HEK293 (cell line): Measurements from ENCODE around the gene CDC20.

Experiments used
- ATF2 ChIP-seq: fragments of 450-650 bp; formaldehyde crosslinking; IDR thresholded peaks from 2 replicates; pipeline ENCODE4 v1.5.1; 2016; ENCODE audit warnings: missing biosample characterization, missing genetic modification characterization, low read depth
- FEZF1 ChIP-seq: fragments of 450-650 bp; formaldehyde crosslinking; IDR thresholded peaks from 2 replicates; pipeline ENCODE4 v1.5.1; 2016; ENCODE audit warnings: missing biosample characterization, missing genetic modification characterization
- GFI1B ChIP-seq: fragments of 450-650 bp; formaldehyde crosslinking; IDR thresholded peaks from 2 replicates; pipeline ENCODE4 v1.5.1; 2016; ENCODE audit warnings: missing biosample characterization, missing genetic modification characterization
- GLIS2 ChIP-seq: fragments of 450-650 bp; formaldehyde crosslinking; IDR thresholded peaks from 2 replicates; pipeline ENCODE4 v1.5.1; 2016; ENCODE audit warnings: missing biosample characterization, missing genetic modification characterization
- HOXC10 ChIP-seq: sonication (generic); formaldehyde crosslinking; IDR thresholded peaks from 2 replicates; pipeline ENCODE4 v1.8.1; 2023; ENCODE audit warnings: mild to moderate bottlenecking, missing genetic modification reagents
- SCRT1 ChIP-seq: fragments of 450-650 bp; formaldehyde crosslinking; IDR thresholded peaks from 2 replicates; pipeline ENCODE4 v1.5.1; 2016; ENCODE audit warnings: missing biosample characterization, missing genetic modification characterization, borderline replicate concordance
- SETDB1 ChIP-seq: IDR thresholded peaks from one replicate; pipeline ENCODE4 v1.6.1; 2017; ENCODE audit warnings: mild to moderate bottlenecking, low read length, moderate library complexity, mixed read lengths; ENCODE audit not compliant: insufficient read length
- SP3 ChIP-seq: fragments of 450-650 bp; formaldehyde crosslinking; IDR thresholded peaks from 2 replicates; pipeline ENCODE4 v1.5.1; 2016; ENCODE audit warnings: missing biosample characterization, missing genetic modification characterization
- TCF7L2 ChIP-seq: IDR thresholded peaks from 2 replicates; pipeline ENCODE4 v1.6.1; 2011; ENCODE audit warnings: low read depth, mild to moderate bottlenecking, inconsistent platforms, low read length, moderate library complexity, borderline replicate concordance
- YY2 ChIP-seq: fragments of 450-650 bp; formaldehyde crosslinking; IDR thresholded peaks from 2 replicates; pipeline ENCODE4 v1.5.1; 2016; ENCODE audit warnings: missing biosample characterization, missing genetic modification characterization
- ZBTB1 ChIP-seq: fragments of 450-650 bp; formaldehyde crosslinking; IDR thresholded peaks from 2 replicates; pipeline ENCODE4 v1.5.1; 2016; ENCODE audit warnings: missing biosample characterization, missing genetic modification characterization
- ZBTB10 ChIP-seq: fragments of 450-650 bp; formaldehyde crosslinking; IDR thresholded peaks from 2 replicates; pipeline ENCODE4 v1.5.1; 2016; ENCODE audit warnings: missing biosample characterization, missing genetic modification characterization
- ZBTB8A ChIP-seq: fragments of 450-650 bp; formaldehyde crosslinking; IDR thresholded peaks from 2 replicates; pipeline ENCODE4 v1.5.1; 2016; ENCODE audit warnings: missing biosample characterization, missing genetic modification characterization
- ZEB2 ChIP-seq: fragments of 450-650 bp; formaldehyde crosslinking; IDR thresholded peaks from 2 replicates; pipeline ENCODE4 v1.5.1; 2016; ENCODE audit warnings: missing biosample characterization, missing genetic modification characterization
- ZNF132 ChIP-seq: fragments of 450-650 bp; formaldehyde crosslinking; IDR thresholded peaks from 2 replicates; pipeline ENCODE4 v1.5.1; 2017; ENCODE audit warnings: missing biosample characterization, missing genetic modification characterization, borderline replicate concordance
- ZNF146 ChIP-seq: fragments of 450-650 bp; formaldehyde crosslinking; IDR thresholded peaks from 2 replicates; pipeline ENCODE4 v1.5.1; 2016; ENCODE audit warnings: missing biosample characterization, missing genetic modification characterization
- ZNF148 ChIP-seq: fragments of 450-650 bp; formaldehyde crosslinking; IDR thresholded peaks from 2 replicates; pipeline ENCODE4 v1.5.0; 2017; ENCODE audit warnings: missing biosample characterization, missing genetic modification characterization, borderline replicate concordance
- ZNF16 ChIP-seq: fragments of 450-650 bp; formaldehyde crosslinking; IDR thresholded peaks from 2 replicates; pipeline ENCODE4 v1.5.1; 2016; ENCODE audit warnings: low read depth, missing biosample characterization, missing genetic modification characterization
- ZNF248 ChIP-seq: fragments of 450-650 bp; formaldehyde crosslinking; IDR thresholded peaks from 2 replicates; pipeline ENCODE4 v1.5.1; 2017; ENCODE audit warnings: missing biosample characterization, missing genetic modification characterization
- ZNF530 ChIP-seq: fragments of 450-650 bp; formaldehyde crosslinking; IDR thresholded peaks from 2 replicates; pipeline ENCODE4 v1.5.1; 2016; ENCODE audit warnings: low read depth, missing biosample characterization, missing genetic modification characterization
- ZNF664 ChIP-seq: fragments of 450-650 bp; formaldehyde crosslinking; IDR thresholded peaks from 2 replicates; pipeline ENCODE4 v1.5.1; 2016; ENCODE audit warnings: missing biosample characterization, missing genetic modification characterization
- ZNF792 ChIP-seq: fragments of 450-650 bp; formaldehyde crosslinking; IDR thresholded peaks from 2 replicates; pipeline ENCODE4 v1.5.1; 2016; ENCODE audit warnings: missing biosample characterization, missing genetic modification characterization
- ZSCAN23 ChIP-seq: fragments of 450-650 bp; formaldehyde crosslinking; IDR thresholded peaks from 2 replicates; pipeline ENCODE4 v1.5.1; 2016; ENCODE audit warnings: missing biosample characterization, missing genetic modification characterization
- ZSCAN4 ChIP-seq: fragments of 450-650 bp; formaldehyde crosslinking; IDR thresholded peaks from 2 replicates; pipeline ENCODE4 v1.5.1; 2017; ENCODE audit warnings: missing biosample characterization, missing genetic modification characterization
- TF ChIP-seq, protein P1 (sequence below): fragments of 450-650 bp; formaldehyde crosslinking; IDR thresholded peaks from 2 replicates; pipeline ENCODE4 v1.5.1; 2016; ENCODE audit warnings: missing biosample characterization, missing genetic modification characterization
- TF ChIP-seq, protein P2 (sequence below): sonication (generic); formaldehyde crosslinking; IDR thresholded peaks from 2 replicates; pipeline ENCODE4 v1.8.1; 2022; ENCODE audit warnings: mild to moderate bottlenecking, moderate library complexity, missing genetic modification reagents

Gene CDC20

GRCh38 chr1:43358746-43359693 is at the start of gene CDC20 (continued):
- 0 out of 2 replicates have a peak, but pooled peaks have one; percentile 39 for TF ChIP-seq ZBTB10 (tag by site-specific recombination)
- TF ChIP-seq ZNF16: no peak
- TF ChIP-seq GFI1B (tag by site-specific recombination): no peak
- TF ChIP-seq ZBTB1 (tag by site-specific recombination): no peak
- TF ChIP-seq SETDB1: no peak
- no peak for TF ChIP-seq ATF2 (tag by site-specific recombination)
- TF ChIP-seq YY2: no peak
- peak; percentile 75; the same call in 1 of the 2 replicates for TF ChIP-seq ZNF792 (tag by site-specific recombination)
- no peak for TF ChIP-seq ZNF530 (tag by site-specific recombination)
- no peak for TF ChIP-seq ZNF664
- TF ChIP-seq ZNF148 (tag by site-specific recombination): no peak
- TF ChIP-seq ZNF146 (tag by site-specific recombination): no peak
- TF ChIP-seq TCF7L2: no peak
- TF ChIP-seq, protein P1, sequence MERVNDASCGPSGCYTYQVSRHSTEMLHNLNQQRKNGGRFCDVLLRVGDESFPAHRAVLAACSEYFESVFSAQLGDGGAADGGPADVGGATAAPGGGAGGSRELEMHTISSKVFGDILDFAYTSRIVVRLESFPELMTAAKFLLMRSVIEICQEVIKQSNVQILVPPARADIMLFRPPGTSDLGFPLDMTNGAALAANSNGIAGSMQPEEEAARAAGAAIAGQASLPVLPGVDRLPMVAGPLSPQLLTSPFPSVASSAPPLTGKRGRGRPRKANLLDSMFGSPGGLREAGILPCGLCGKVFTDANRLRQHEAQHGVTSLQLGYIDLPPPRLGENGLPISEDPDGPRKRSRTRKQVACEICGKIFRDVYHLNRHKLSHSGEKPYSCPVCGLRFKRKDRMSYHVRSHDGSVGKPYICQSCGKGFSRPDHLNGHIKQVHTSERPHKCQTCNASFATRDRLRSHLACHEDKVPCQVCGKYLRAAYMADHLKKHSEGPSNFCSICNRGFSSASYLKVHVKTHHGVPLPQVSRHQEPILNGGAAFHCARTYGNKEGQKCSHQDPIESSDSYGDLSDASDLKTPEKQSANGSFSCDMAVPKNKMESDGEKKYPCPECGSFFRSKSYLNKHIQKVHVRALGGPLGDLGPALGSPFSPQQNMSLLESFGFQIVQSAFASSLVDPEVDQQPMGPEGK: peak; percentile 66
- TF ChIP-seq HOXC10 (CRISPR knock-in tag): no peak
- TF ChIP-seq ZSCAN4 (tag by site-specific recombination): no peak
- no peak for TF ChIP-seq ZSCAN23
- TF ChIP-seq FEZF1: no peak
- TF ChIP-seq ZEB2: 0 out of 2 replicates have a peak, but pooled peaks have one; percentile 5
- peak; percentile 87 for TF ChIP-seq SP3
- TF ChIP-seq ZNF132 (tag by site-specific recombination): no peak
- TF ChIP-seq ZBTB8A (tag by site-specific recombination): peak; percentile 95
- TF ChIP-seq, protein P2, sequence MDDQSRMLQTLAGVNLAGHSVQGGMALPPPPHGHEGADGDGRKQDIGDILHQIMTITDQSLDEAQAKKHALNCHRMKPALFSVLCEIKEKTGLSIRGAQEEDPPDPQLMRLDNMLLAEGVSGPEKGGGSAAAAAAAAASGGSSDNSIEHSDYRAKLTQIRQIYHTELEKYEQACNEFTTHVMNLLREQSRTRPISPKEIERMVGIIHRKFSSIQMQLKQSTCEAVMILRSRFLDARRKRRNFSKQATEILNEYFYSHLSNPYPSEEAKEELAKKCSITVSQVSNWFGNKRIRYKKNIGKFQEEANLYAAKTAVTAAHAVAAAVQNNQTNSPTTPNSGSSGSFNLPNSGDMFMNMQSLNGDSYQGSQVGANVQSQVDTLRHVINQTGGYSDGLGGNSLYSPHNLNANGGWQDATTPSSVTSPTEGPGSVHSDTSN: no peak
- peak; percentile 87 for TF ChIP-seq GLIS2
- no peak for TF ChIP-seq ZNF248
- TF ChIP-seq SCRT1: no peak
